Keratinocyte (primary cell): ENCODE results near the gene HMCN2.

ENCODE experiments used
- EZH2 ChIP-seq: IDR thresholded peaks from one replicate; pipeline ENCODE4 v1.6.1; 2012; ENCODE audit warnings: inconsistent platforms, mild to moderate bottlenecking, low read length, moderate library complexity
- TF ChIP-seq, protein P1 (sequence below), 3 experiments: IDR thresholded peaks in 1 of 3; conservative IDR thresholded peaks in 1 of 3; optimal IDR thresholded peaks in 1 of 3; 2 replicates in 2 of 3; 3 replicates in 1 of 3; pipeline versions ENCODE3 to v1.5.1; 2011; ENCODE audit warnings: low read length in 3 of 3, mild to moderate bottlenecking in 3 of 3, moderate library complexity in 2 of 3, control low read depth in 1 of 3, inconsistent platforms in 1 of 3; ENCODE audit not compliant: insufficient read depth in 2 of 3; ENCODE audit errors: extremely low read depth in 1 of 3

GRCh38 chr9:130390390-130390789 lies 124.8 kb downstream of the HMCN2 start:
- TF ChIP-seq, protein P1, sequence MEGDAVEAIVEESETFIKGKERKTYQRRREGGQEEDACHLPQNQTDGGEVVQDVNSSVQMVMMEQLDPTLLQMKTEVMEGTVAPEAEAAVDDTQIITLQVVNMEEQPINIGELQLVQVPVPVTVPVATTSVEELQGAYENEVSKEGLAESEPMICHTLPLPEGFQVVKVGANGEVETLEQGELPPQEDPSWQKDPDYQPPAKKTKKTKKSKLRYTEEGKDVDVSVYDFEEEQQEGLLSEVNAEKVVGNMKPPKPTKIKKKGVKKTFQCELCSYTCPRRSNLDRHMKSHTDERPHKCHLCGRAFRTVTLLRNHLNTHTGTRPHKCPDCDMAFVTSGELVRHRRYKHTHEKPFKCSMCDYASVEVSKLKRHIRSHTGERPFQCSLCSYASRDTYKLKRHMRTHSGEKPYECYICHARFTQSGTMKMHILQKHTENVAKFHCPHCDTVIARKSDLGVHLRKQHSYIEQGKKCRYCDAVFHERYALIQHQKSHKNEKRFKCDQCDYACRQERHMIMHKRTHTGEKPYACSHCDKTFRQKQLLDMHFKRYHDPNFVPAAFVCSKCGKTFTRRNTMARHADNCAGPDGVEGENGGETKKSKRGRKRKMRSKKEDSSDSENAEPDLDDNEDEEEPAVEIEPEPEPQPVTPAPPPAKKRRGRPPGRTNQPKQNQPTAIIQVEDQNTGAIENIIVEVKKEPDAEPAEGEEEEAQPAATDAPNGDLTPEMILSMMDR (optimal IDR thresholded peaks at IDR 0.05 in 1 of 3, IDR thresholded peaks at IDR 0.05 in 1 of 3, conservative IDR thresholded peaks at IDR 0.05 in 1 of 3; ENCODE audit: extremely low read depth in 1 of 3, insufficient read depth in 2 of 3, low read length in 3 of 3): no peak
- no peak for TF ChIP-seq EZH2
